Loucy (cell line): ENCODE measurements around the gene CBX4.

ENCODE experiments used
- H2AFZ ChIP-seq: fragments of 200-600 bp; sonication (generic); 2 replicates; pipeline ENCODE4 v1.6.0; 2016; ENCODE audit warnings: antibody characterized with exemption, mild to moderate bottlenecking, low read length, moderate library complexity
- H3F3A ChIP-seq: fragments of 200-600 bp; 2 replicates; pipeline ENCODE4 v1.6.0; 2016; ENCODE audit warnings: antibody characterized with exemption, low read depth, mild to moderate bottlenecking
- H3K27me3 ChIP-seq: fragments of 200-600 bp; sonication (generic); 2 replicates; pipeline ENCODE4 v1.6.1; 2014; ENCODE audit warnings: low read length, mild to moderate bottlenecking; ENCODE audit not compliant: insufficient read depth, poor library complexity, severe bottlenecking
- H3K36me3 ChIP-seq: fragments of 200-600 bp; sonication (generic); 2 replicates; pipeline ENCODE4 v1.6.1; 2016; ENCODE audit warnings: low read length; ENCODE audit not compliant: insufficient read depth
- H3K4me1 ChIP-seq: fragments of 200-600 bp; sonication (generic); 2 replicates; pipeline ENCODE4 v1.5.1; 2014; ENCODE audit warnings: low read length, mild to moderate bottlenecking; ENCODE audit not compliant: insufficient read depth, poor library complexity, severe bottlenecking
- H3K4me2 ChIP-seq: fragments of 200-600 bp; sonication (generic); 2 replicates; pipeline ENCODE4 v1.6.0; 2014; ENCODE audit warnings: antibody characterized with exemption, low read length, low read depth, mild to moderate bottlenecking; ENCODE audit not compliant: poor library complexity, severe bottlenecking
- H3K4me3 ChIP-seq: fragments of 200-600 bp; sonication (generic); 2 replicates; pipeline ENCODE4 v1.5.1; 2014; ENCODE audit warnings: low read length, mild to moderate bottlenecking, mixed read lengths; ENCODE audit not compliant: poor library complexity, severe bottlenecking
- H3K79me2 ChIP-seq: fragments of 200-600 bp; sonication (generic); 2 replicates; pipeline ENCODE4 v1.6.1; 2014; ENCODE audit warnings: low read length; ENCODE audit not compliant: insufficient read depth
- H3K9ac ChIP-seq: fragments of 200-600 bp; sonication (generic); 2 replicates; pipeline ENCODE4 v1.6.0; 2014; ENCODE audit warnings: mild to moderate bottlenecking, low read depth, low read length, moderate library complexity; ENCODE audit not compliant: poor library complexity, severe bottlenecking
- H3K9me2 ChIP-seq: fragments of 200-600 bp; sonication (generic); replicated peaks from 2 replicates; pipeline ENCODE4 v1.6.1; 2016; ENCODE audit warnings: low read depth, low read length, mixed read lengths
- H3K9me3 ChIP-seq: fragments of 200-600 bp; sonication (generic); 2 replicates; pipeline ENCODE4 v1.6.1; 2014; ENCODE audit warnings: mild to moderate bottlenecking, antibody characterized with exemption, low read length, low read depth; ENCODE audit not compliant: insufficient read depth
- H4K20me1 ChIP-seq: fragments of 200-600 bp; sonication (generic); 2 replicates; pipeline ENCODE4 v1.6.0; 2014; ENCODE audit warnings: antibody characterized with exemption, low read length, mild to moderate bottlenecking; ENCODE audit not compliant: insufficient read depth, poor library complexity, severe bottlenecking
- CTCF ChIP-seq: fragments of 200-600 bp; sonication (generic); conservative IDR thresholded peaks from 2 replicates; pipeline ENCODE4 v1.5.1; 2014; ENCODE audit warnings: mild to moderate bottlenecking, antibody characterized with exemption, low read length
- EZH2phosphoT487 ChIP-seq: fragments of 200-600 bp; IDR thresholded peaks from 2 replicates; pipeline ENCODE4 v1.6.1; 2018; ENCODE audit warnings: antibody characterized with exemption, mild to moderate bottlenecking, moderate library complexity, borderline replicate concordance

The CBX4 gene

DNA sequence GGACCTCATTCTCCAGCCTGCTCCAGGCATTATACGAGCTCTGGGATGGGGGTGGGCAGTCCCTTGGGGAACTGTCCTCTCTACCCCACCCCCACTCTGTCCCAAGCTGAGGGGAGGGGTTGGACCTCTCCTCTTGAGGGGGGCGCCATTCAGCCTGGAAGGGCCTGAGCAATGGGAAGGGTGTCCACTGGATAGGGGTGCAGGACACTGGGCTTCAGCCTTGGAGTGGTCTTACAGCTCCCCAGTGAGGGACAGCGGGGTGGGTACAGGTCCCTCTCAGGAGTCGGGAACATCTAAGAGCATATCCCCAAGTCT, 32.8 kb downstream of the CBX4 start:
- no peaks in the 10 kb centered on the region for H4K20me1 ChIP-seq

GRCh38 chr17:79804856-79805696, 34.2 kb downstream of the CBX4 start:
- peak overlapping the region; percentile 86 for H3K9ac ChIP-seq
- H3K79me2 ChIP-seq, result peaks cover 39% of the 10 kb centered on the region
- no peaks in the 10 kb centered on the region for H3K27me3 ChIP-seq
- H3K36me3 ChIP-seq, result no peaks in the 10 kb centered on the region
- peak overlapping the region; percentile 94 for H3K4me2 ChIP-seq
- peak overlapping the region; percentile 72 for H3K4me3 ChIP-seq
- H3K9me2 ChIP-seq, result no peaks in the 10 kb centered on the region
- H3F3A ChIP-seq, result 0 out of 2 replicates have a peak, but pooled peaks cover 6% of the 10 kb centered on the region
- peaks cover 66% of the 10 kb centered on the region for H3K4me1 ChIP-seq
- H3K9me3 ChIP-seq, result no peaks in the 10 kb centered on the region
- no peak overlapping the region for H2AFZ ChIP-seq
- no peak for TF ChIP-seq EZH2phosphoT487
- no peak for TF ChIP-seq CTCF
- no peaks in the 10 kb centered on the region for H4K20me1 ChIP-seq

More for the DNA sequence above, 32.8 kb downstream of the CBX4 start:
- Histone ChIP-seq H3K4me2 (peak overlapping the region; percentile 94), H3K9me2 (no peaks in the 10 kb centered on the region), H3K27me3 (no peaks in the 10 kb centered on the region), H3F3A (0 out of 2 replicates have a peak, but pooled peaks cover 6% of the 10 kb centered on the region), H3K36me3 (no peaks in the 10 kb centered on the region), H3K9me3 (no peaks in the 10 kb centered on the region), H3K4me1 (peaks cover 60% of the 10 kb centered on the region), H3K4me3 (no peak overlapping the region), H3K9ac (peak overlapping the region; percentile 86), H2AFZ (no peak overlapping the region), H3K79me2 (peaks cover 35% of the 10 kb centered on the region)
- TF ChIP-seq CTCF (no peak), EZH2phosphoT487 (no peak)

- H2AFZ ChIP-seq, result 0 out of 2 replicates have a peak overlapping the region, but pooled peaks have one; percentile 30
- TF ChIP-seq EZH2phosphoT487 (no peak), CTCF (no peak)
- no peaks in the 10 kb centered on the region for H3K27me3 ChIP-seq
- H3K36me3 ChIP-seq, result no peaks in the 10 kb centered on the region
- H3F3A ChIP-seq, result 0 out of 2 replicates have a peak, but pooled peaks cover 6% of the 10 kb centered on the region
- H4K20me1 ChIP-seq, result no peaks in the 10 kb centered on the region
- no peaks in the 10 kb centered on the region for H3K9me2 ChIP-seq
- H3K9ac ChIP-seq, result peak overlapping the region; percentile 86
- peaks cover 72% of the 10 kb centered on the region for H3K4me1 ChIP-seq
- H3K9me3 ChIP-seq, result no peaks in the 10 kb centered on the region
- H3K4me3 ChIP-seq, result peak overlapping the region; percentile 72
- peaks cover 47% of the 10 kb centered on the region for H3K79me2 ChIP-seq
- H3K4me2 ChIP-seq, result peak overlapping the region; percentile 94
These were observed 35.0 kb downstream of the CBX4 start for GRCh38 chr17:79803997-79804855.
